Left renal cortex interstitium (tissue), 4 donors: Measurements from ENCODE around the gene AP2M1. TPM values are rescaled to one million over a fixed set of nuclear protein-coding genes. Genes with fewer than 3 reads are reported as not detected.

Source experiments
- DNase-seq, 4 donors: peaks; one replicate each; pipeline ENCODE4 v3.0.0-alpha.2; 2013; ENCODE audit warnings: low read depth in 4 of 4, low spot score in 2 of 4, missing footprints in 1 of 4
- polyA plus RNA-seq, 4 donors: library from polyadenylated mRNA; unstranded; fragments of 120-200 nt; gene quantifications; one replicate each; pipeline ENCODE4 v1.2.1, GENCODE V29; 2013; ENCODE audit not compliant: insufficient read length in 4 of 4

AP2M1 gene
- polyA plus RNA-seq, 4 donors: 337 to 397 (median 345) TPM

GRCh38 chr3:184176377-184177330 lies 2.0 kb downstream of the AP2M1 start:
- DNase-seq: no peak

GRCh38 chr3:184177331-184177731 lies 2.7 kb downstream of the AP2M1 start:
- DNase-seq: no peak

GRCh38 chr3:184177767-184178306 lies 3.2 kb downstream of the AP2M1 start:
- DNase-seq: no peak

- no peak for DNase-seq
Measured at GRCh38 chr3:184178521-184179138, 4.0 kb downstream of the AP2M1 start.

- no peak for DNase-seq
Measured at GRCh38 chr3:184180165-184180564, 5.5 kb downstream of the AP2M1 start.

GRCh38 chr3:184181596-184181995 lies 6.9 kb downstream of the AP2M1 start:
- no peak for DNase-seq

GRCh38 chr3:184183679-184184078 lies 9.0 kb downstream of the AP2M1 start:
- no peak for DNase-seq

- no peak for DNase-seq
Measured at GRCh38 chr3:184184546-184185230, 10.0 kb downstream of the AP2M1 start.

- DNase-seq: peak; percentile 93 to 99 (median 99)
Measured at GRCh38 chr3:184185461-184186183, 11.0 kb downstream of the AP2M1 start.

- no peak for DNase-seq
Measured at GRCh38 chr3:184186184-184186901, 11.7 kb downstream of the AP2M1 start, which contains the start of gene ABCF3. Gene ABCF3 (plus strand): TSS chr3:184186199. CDS start chr3:184186208, 9 bp downstream.

GRCh38 chr3:184186902-184187207 lies 12.2 kb downstream of the AP2M1 start:
- DNase-seq: no peak

GRCh38 chr3:184188080-184188479 lies 13.4 kb downstream of the AP2M1 start:
- DNase-seq: no peak

GRCh38 chr3:184189421-184189820 lies 14.8 kb downstream of the AP2M1 start:
- DNase-seq: no peak

- DNase-seq: no peak
Measured at GRCh38 chr3:184192889-184193288, 18.2 kb downstream of the AP2M1 start.

GRCh38 chr3:184193991-184194539 lies 19.4 kb downstream of the AP2M1 start:
- DNase-seq: no peak

GRCh38 chr3:184196536-184196935 lies 21.9 kb downstream of the AP2M1 start:
- DNase-seq: no peak

GRCh38 chr3:184198509-184198908 lies 23.9 kb downstream of the AP2M1 start:
- DNase-seq: no peak

GRCh38 chr3:184200825-184201224 lies 26.2 kb downstream of the AP2M1 start:
- DNase-seq: no peak

- DNase-seq: no peak
Measured at GRCh38 chr3:184203526-184203925, 28.9 kb downstream of the AP2M1 start.
